Fibroblast of gingiva (primary cell): ENCODE measurements around the gene CBL.
"Not testable (repeated sequence)": the region's sequence is repeated elsewhere in the genome, so short reads cannot be mapped to it uniquely, and the experiment has no call there.

Experiments used
- DNase-seq: peaks from one replicate; pipeline ENCODE4 v3.0.0-alpha.2; 2011; ENCODE audit warnings: low read depth

Gene CBL

GRCh38 chr11:119185981-119186634, 20.0 kb upstream of the CBL start:
- DNase-seq, result no peak

DNA sequence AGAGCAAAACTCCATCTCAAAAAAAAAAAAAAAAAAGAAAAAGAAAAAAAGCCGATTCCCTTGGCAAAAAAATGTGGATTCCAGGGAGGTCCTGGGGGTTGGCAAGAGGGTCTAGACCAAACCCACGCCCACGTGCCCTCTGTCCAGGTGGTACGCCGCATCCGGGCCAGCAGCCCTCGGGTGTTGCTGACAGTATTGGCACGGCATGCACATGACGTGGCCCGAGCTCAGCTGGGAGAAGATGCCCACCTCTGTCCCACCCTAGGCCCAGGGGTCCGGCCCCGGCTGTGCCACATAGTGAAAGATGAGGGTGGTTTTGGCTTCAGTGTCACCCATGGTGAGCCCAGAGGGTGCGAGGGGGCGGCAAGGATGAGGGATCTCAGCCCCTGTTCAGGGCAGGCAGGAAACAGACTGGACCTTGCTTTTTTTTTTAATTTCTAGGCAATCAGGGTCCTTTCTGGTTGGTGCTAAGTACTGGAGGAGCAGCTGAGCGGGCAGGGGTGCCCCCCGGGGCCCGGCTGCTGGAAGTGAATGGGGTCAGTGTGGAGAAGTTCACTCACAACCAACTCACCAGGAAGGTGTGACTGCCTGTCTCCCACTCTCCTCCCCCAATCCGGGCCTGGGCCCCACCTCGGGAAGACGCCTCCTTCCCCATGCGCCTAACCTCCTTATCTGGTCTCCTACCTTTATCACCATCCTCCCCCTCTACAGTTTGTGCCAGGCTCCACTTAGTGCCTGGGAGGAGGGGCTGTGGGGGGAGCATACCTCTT, 18.8 kb upstream of the CBL start:
- no peak for DNase-seq

GRCh38 chr11:119188067-119188466, 18.1 kb upstream of the CBL start:
- no peak for DNase-seq

- no peak for DNase-seq
These were observed 17.3 kb upstream of the CBL start for GRCh38 chr11:119188887-119189286.

- DNase-seq, result no peak
These were observed 16.7 kb upstream of the CBL start for GRCh38 chr11:119189393-119189792.

GRCh38 chr11:119190531-119190930, 15.6 kb upstream of the CBL start:
- DNase-seq, result no peak

GRCh38 chr11:119191265-119191664, 14.9 kb upstream of the CBL start:
- not testable (repeated sequence) for DNase-seq

GRCh38 chr11:119192111-119192510, 14.0 kb upstream of the CBL start:
- DNase-seq, result peak; percentile 29

- DNase-seq, result no peak
These were observed 13.1 kb upstream of the CBL start for GRCh38 chr11:119193001-119193400.

- DNase-seq, result no peak
These were observed 12.5 kb upstream of the CBL start for GRCh38 chr11:119193626-119194025.

- DNase-seq, result no peak
These were observed 11.2 kb upstream of the CBL start for GRCh38 chr11:119194811-119195440.

DNA sequence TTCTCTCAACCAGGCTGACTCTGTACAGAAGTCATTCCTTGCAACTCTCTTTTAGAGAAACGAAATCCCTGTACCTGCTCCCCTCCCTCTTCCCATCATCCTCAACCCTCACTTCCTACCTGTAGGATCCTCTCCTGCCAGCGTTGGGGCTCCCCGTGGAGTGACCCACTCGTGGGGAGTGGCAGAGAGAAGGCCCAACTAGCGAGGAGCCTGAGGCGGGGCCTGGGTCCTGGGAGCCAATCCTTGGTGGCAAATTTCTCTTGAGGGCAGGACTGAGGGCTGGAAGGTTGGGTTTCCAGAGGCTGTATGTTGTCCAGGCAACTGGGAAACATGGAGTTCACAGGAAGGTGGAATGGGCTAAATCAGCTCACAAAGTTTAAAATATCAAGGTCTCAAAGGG, 10.5 kb upstream of the CBL start:
- DNase-seq, result peak; percentile 42

DNA sequence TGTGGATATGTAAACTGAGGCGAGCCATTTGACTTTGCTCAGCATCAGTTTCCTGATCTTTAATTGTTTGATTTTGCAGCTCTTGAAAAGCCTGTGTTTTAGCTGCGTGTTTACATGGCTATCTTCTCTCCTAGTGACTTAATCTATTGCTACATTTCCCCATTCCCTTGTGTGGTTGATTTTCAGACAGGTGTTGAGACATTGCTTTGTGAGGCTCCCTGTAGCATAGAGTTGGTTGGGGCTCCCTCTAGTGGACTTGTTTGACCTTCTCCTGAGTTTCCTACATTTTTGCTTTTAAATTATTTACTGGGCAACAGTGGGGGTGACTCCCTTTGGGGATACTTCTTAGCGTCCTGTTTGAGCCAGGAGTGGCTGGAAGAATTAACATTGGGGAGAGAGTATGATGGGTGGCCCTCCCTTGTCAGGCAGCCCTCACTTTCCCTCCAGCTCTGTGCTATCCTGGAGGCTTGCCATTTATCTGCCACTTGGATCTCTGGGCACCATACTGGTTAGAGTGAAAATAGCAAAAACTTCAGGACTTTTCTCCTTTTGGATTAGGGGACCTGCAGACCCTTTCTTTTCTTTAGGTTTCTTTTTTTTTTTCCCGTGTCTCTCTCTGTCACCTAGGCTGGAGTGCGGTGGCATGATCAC, 9.2 kb upstream of the CBL start:
- peak; percentile 74 for DNase-seq

GRCh38 chr11:119198925-119199324, 7.2 kb upstream of the CBL start:
- no peak for DNase-seq

GRCh38 chr11:119201236-119201635, 4.9 kb upstream of the CBL start:
- not testable (repeated sequence) for DNase-seq

- no peak for DNase-seq
These were observed 3.6 kb upstream of the CBL start for GRCh38 chr11:119202554-119202953.

GRCh38 chr11:119204066-119204465, 2.1 kb upstream of the CBL start:
- no peak for DNase-seq

GRCh38 chr11:119205080-119205479, 1.1 kb upstream of the CBL start:
- DNase-seq, result no peak

DNA sequence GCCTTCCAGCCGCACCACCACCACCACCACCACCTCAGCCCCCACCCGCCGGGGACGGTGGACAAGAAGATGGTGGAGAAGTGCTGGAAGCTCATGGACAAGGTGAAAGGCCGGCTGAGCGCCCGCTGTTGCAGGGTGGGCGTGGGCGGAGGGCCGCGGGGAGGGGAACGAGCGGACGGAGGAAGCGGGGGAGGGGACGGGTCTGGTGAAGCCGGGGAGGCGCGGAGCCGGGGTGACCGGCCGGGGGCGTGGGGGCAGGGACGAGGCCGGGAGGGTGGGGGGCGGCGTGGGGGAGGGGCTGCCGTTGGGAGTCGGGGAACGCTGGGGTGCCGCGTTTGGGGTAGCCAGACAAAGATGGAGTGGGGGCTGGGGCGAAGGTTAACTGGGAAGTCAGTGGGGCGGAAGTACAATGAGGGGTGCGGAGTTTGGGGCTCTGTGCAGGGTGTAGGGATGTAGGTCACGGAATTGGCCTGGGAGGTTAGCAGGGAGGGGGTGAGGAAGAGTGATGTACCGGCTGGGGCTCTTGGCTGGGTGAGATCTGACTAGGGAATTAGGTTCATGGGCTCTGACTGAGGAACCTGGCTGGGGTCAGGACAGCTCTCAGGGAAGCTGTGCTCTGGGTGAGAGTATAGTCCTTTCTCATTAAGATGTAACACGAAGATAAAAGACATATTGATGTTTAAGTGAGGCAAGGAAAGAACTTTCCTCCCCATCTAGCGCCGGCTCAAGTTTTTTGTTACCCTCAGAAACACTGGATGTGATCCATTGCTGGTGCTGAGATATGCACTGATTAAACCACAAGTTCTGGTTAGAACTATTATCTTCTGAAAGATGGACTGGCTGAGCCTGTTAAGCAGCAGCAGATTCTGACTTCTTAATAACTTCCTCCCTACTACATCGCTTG, 624 bp downstream of the CBL start:
- DNase-seq, result no peak

GRCh38 chr11:119207415-119207960, 1.3 kb downstream of the CBL start:
- DNase-seq, result no peak

DNA sequence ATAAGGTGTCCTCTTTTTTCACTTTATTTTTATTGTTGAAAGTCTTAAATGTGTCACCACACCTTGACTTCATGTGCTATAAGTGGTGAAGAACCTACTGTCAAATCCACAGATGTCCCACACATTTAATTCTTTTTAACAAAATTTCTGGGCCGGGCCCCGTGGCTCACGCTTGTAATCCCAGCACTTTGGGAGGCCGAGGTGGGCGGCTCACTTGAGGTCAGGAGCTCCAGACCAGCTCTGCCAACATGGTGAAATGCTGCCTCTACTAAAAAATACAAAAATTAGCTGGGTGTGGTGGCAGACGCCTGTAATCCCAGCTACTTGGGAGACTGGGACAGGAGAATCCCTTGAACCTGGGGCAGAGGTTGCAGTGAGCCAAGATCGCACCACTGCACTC, 3.0 kb downstream of the CBL start:
- no peak for DNase-seq
